ENCODE measurements around the gene MIOX. TPM values are rescaled to one million over a fixed set of nuclear protein-coding genes. Genes with fewer than 3 reads are reported as not detected.

The MIOX gene
- total and polyA plus RNA-seq, 2 of the 13 experiments (the other 11 are each of a cell fraction or from before 2014, with no cell fraction given): 1.5 to 2.9 TPM

GRCh38 chr22:50529897-50530579, 43.4 kb downstream of the MIOX start, which contains the start of gene TYMP (continued):
- TF ChIP-seq GABPB1 (CRISPR knock-in tag; IDR thresholded peaks at IDR 0.05) (peak; percentile 71; the same call in 1 of the 2 replicates), ZNF501 (CRISPR knock-in tag; IDR thresholded peaks at IDR 0.05) (no peak), PRMT3 (CRISPR knock-in tag; IDR thresholded peaks at IDR 0.05; ENCODE audit: borderline replicate concordance, low read depth) (no peak), BORCS8-MEF2B (CRISPR knock-in tag; IDR thresholded peaks at IDR 0.05) (0 out of 2 replicates have a peak, but pooled peaks have one; percentile 6), ZNF710 (CRISPR knock-in tag; IDR thresholded peaks at IDR 0.05; ENCODE audit: borderline replicate concordance) (peak; percentile 8; the same call in 1 of the 2 replicates), ZXDC (CRISPR knock-in tag; IDR thresholded peaks at IDR 0.05) (no peak), E2F5 (CRISPR knock-in tag; conservative IDR thresholded peaks at IDR 0.05) (0 out of 2 replicates have a peak, but pooled peaks have one; percentile 18), ZNF777 (CRISPR knock-in tag; IDR thresholded peaks at IDR 0.05) (peak; percentile 99), ZFP41 (CRISPR knock-in tag; IDR thresholded peaks at IDR 0.05; ENCODE audit: borderline replicate concordance) (no peak), ZNF143 (CRISPR knock-in tag; IDR thresholded peaks at IDR 0.05) (no peak), HIC2 (CRISPR knock-in tag; IDR thresholded peaks at IDR 0.05; ENCODE audit: low read depth) (no peak), NR3C1 (CRISPR knock-in tag; IDR thresholded peaks at IDR 0.05) (no peak), BHLHE40 (IDR thresholded peaks at IDR 0.05; ENCODE audit: low read length) (peak; percentile 53; the same call in 1 of the 2 replicates), FOXO4 (CRISPR knock-in tag; conservative IDR thresholded peaks at IDR 0.05) (no peak), ZFP36L1 (CRISPR knock-in tag; IDR thresholded peaks at IDR 0.05) (no peak), ZNF264 (CRISPR knock-in tag; IDR thresholded peaks at IDR 0.05) (peak; percentile 72; the same call in 1 of the 2 replicates), CENPBD1 (CRISPR knock-in tag; IDR thresholded peaks at IDR 0.05; ENCODE audit: borderline replicate concordance, low read depth) (no peak), AGO2 (optimal IDR thresholded peaks at IDR 0.05; ENCODE audit: low read depth, low read length) (peak; percentile 86), ZNF12 (CRISPR knock-in tag; IDR thresholded peaks at IDR 0.05) (peak; percentile 40; the same call in 1 of the 2 replicates)
